Measurements from ENCODE around the gene ST8SIA5.

ST8SIA5 gene

GRCh38 chr18:46663539-46663938 lies 93.3 kb downstream of the ST8SIA5 start:
- no peak for DNase-seq

- no peak for DNase-seq
Observed at GRCh38 chr18:46660957-46661749, 95.7 kb downstream of the ST8SIA5 start.

- no peak for DNase-seq
Observed at GRCh38 chr18:46659484-46659883, 97.4 kb downstream of the ST8SIA5 start.

- DNase-seq, result no peak
Observed at GRCh38 chr18:46657115-46657955, 99.5 kb downstream of the ST8SIA5 start, which contains the start of gene LOXHD1. TSS of gene LOXHD1 (minus strand) at chr18:46657220. CDS start at chr18:46657033, 187 bp downstream.

- DNase-seq, result no peak
Observed at GRCh38 chr18:46656326-46657114, 100.3 kb downstream of the ST8SIA5 start.

DNA sequence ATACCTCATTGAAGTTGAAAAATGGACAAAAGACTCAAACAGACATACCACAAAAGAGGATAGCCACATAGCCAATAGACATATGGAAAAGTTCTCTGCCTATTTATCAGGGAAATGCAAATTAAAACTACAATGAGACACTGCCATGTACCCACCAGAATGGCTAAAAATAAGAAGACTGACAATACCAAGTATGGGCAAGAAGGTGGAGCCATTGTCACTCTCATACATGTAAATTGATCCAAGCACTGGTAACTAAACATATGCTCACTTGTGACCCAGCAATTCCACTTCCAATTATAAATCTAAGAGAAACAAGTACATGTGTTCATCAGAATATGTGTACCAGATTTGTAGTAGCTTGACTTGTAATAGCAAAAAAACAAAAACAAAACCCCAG lies 104.5 kb downstream of the ST8SIA5 start:
- peak; percentile 8 for DNase-seq

GRCh38 chr18:46650681-46651080 lies 106.2 kb downstream of the ST8SIA5 start:
- peak; percentile 8 for DNase-seq

- DNase-seq, result no peak
Observed at GRCh38 chr18:46649071-46649862, 107.6 kb downstream of the ST8SIA5 start.

GRCh38 chr18:46646468-46646867 lies 110.4 kb downstream of the ST8SIA5 start:
- no peak for DNase-seq

DNA sequence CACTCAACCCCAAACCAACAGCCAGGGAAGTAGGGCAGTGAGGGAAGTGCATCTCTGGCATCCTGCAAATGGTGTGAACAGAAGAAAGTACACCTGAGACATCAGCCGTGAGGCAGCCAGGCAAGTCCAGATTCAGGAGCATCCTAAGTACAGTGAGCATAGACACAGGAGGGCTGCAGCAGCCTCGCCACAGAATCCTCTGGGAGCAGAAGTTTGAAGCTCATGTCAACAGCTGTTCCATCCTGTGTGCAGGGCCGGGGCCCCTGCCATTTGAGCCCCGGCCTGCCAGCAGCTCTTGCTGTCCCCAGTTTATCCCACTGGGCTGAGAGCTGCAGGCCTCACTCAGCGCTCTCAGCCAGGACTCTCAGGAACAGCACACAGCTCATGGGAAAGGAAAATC lies 114.3 kb downstream of the ST8SIA5 start:
- DNase-seq, result no peak

- DNase-seq, result no peak
Observed at GRCh38 chr18:46641917-46642316, 114.9 kb downstream of the ST8SIA5 start.

GRCh38 chr18:46639386-46639785 lies 117.5 kb downstream of the ST8SIA5 start:
- no peak for DNase-seq

- DNase-seq, result no peak
Observed at GRCh38 chr18:46636040-46636630, 120.7 kb downstream of the ST8SIA5 start.

DNA sequence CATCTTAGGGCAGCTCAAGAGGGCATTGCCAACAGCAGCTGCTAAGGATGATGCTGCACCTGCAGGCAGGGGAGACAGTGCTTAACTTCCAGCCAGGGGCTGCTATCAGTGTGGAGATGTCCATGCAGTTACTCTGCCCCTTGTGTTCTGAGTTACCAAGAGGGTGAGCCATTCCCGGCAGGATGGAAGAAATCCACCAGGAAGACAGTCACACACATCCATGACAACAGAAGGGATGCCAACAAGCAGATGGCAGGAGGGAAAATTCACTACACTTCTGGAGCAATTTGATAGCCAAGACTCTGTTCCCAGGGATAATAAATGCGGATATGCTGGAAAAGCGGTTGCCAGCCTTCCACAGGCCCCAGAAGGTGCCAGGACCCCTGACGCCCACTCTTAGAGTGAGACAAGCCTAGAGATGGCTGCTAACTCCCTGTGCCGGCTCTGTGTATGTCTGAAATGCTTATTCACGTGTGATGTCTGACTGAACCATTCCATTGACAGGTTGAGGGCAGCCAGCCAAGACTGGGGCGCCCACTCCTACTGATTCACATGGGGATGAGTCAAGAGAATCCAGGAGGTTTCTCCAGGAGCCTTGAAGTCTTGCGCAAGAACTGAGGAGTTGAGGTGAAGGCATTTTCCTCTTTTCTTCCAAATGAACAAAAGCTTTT lies 124.3 kb downstream of the ST8SIA5 start:
- DNase-seq, result no peak

DNA sequence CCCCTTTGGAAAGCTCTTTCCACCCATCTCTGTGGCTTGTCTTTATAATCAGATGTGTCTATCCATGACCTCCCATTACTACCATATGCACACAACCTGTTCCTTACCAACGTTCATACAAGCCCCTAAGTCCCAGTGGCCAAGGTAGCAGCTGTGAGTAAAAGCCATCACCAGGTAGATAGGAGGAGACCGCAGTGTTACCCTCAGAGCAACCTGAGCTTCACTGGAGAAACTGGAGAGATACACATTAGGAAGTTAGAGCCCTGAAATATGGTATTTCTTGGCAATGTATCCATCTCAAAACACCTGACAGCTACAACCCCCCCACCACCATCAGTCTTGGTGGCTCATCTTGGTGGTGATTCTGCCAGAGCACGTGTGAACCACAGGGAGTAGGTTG lies 125.9 kb downstream of the ST8SIA5 start:
- DNase-seq, result no peak

GRCh38 chr18:46630160-46630559 lies 126.7 kb downstream of the ST8SIA5 start:
- no peak for DNase-seq

DNA sequence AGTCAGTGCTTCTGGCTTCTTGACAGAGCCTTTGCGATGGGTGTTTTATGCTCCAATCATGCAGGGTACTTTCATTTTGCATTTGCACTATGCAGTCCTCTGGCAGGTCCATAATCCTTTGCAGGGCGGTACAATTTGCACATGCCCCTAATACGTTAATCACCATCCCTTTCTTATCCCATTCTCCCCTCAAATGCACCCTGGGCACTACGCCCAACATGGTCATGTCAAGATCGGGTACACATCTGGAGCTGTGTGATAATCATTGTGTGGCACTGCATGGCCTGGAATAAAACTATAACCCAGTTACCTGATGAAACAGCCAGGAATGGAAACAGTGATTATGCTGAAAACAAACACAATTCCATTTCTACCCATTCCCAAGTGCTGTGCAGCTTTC lies 127.5 kb downstream of the ST8SIA5 start:
- DNase-seq, result no peak

DNA sequence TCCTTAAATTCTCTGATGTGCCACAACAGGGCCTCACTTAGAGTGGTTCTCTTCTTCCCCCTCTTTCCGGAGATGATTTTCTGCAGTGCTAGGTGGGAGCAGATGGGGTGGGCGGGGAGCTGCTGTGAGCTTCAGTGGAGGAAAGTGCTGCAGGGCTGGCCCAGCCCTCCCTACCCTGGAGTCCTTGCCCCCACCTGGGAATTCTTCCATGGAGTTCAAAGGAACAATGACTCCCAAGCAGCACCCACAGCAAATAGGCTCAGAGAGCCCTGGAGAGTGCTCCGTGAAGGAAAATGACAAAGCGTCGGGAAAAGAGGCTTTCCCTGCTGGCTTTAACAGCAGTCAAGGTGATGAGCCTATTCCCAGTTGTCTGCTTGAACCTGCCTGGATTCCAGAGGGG lies 128.6 kb downstream of the ST8SIA5 start:
- DNase-seq, result no peak

DNA sequence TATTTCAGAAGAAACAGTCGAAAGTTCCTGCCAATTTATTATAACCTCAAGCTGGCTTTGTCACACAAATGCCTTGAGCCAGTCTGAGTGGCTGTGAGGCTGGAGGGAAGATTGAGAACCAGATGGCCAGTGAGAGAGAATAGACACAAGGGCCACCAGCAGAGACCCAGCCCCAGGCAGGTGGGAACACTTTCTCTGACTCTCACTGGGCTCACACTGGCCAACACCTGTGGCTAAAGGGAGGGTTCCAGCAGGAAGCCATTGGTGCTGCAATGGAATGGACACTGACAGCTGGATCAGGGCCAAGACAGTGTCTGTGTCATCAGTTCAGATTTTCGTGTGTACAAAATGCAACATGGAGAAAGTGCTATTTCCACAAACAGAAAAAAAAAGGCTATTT lies 129.7 kb downstream of the ST8SIA5 start:
- DNase-seq, result no peak

GRCh38 chr18:46625069-46625468 lies 131.8 kb downstream of the ST8SIA5 start:
- no peak for DNase-seq

GRCh38 chr18:46624127-46624526 lies 132.7 kb downstream of the ST8SIA5 start:
- DNase-seq, result no peak

All from NCI-H1105 treated with DMSO at 0.1 percent for 48 hours (cell line).